Smooth muscle cell of the umbilical artery (primary cell): Measurements from ENCODE around the gene OR4C5. TPM values are rescaled to one million over a fixed set of nuclear protein-coding genes. Genes with fewer than 3 reads are reported as not detected.

Experiments
- total RNA-seq: library from RNA; depleted of rRNA; stranded (reverse); fragments of >200 nt; gene quantifications from 2 replicates; pipeline ENCODE4 v1.2.3, GENCODE V29; 2014

OR4C5 gene
- total RNA-seq: not detected in 2 replicates

DNA sequence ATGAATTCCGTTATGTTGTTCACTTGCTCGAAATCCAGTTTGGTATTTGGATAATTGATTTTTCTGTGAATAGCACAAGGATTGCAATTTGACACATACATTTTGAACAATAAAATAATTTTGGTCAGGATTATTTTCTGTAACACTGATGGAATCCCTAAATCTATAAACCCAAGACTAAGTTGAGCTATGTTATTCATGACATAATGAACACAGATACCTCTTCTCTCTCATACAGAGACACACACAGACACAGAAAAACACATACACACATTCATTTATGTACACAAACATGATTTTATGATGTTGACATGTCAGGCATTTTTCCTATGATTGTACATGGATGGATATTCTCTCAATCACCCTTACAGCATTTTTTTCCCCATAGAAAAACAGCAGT is at the start of gene OR4C5:
OR4C5 (minus strand) TSS at position 101 of the 400 bp plus-strand sequence; CDS start at position 101, 0 bp downstream.

DNA sequence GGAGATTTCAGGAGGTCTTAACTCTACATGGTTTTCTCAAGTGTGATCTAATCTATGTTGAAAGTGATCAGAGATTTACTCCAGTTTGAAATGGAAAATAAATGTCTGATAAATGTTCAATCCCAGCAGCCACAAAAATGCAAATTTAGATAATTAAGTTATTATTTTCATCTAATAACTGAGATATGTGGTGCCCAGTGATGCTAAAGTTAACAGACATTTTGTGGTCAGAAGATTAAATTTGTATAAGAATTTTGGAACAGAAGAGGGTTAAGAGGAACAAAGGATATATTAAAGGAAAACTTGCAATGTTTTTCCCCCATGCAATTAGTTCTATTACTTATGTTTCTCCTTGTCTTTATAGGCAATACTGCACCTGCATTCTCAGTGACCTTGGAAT is 41.6 kb downstream of the OR4C5 start, which contains the start of gene OR4C3:
OR4C3 (plus strand) TSS at position 301 of the 400 bp plus-strand sequence. CDS start 102 bp downstream, outside the sequence.

Other genes starting within 250 kb of the OR4C5 start
- not detected in 2 replicates for gene OR4B1, start 149.7 kb downstream of the OR4C5 start, total RNA-seq
- gene OR4X2, start 121.4 kb downstream of the OR4C5 start, total RNA-seq: not detected in 2 replicates
- gene OR4X1, start 102.6 kb downstream of the OR4C5 start, total RNA-seq: not detected in 2 replicates
- gene OR4S1, start 60.2 kb downstream of the OR4C5 start, total RNA-seq: not detected in 2 replicates
- not detected in 2 replicates for gene OR4C3, start 41.5 kb downstream of the OR4C5 start, total RNA-seq
- not detected in 2 replicates for gene OR4A47, start 122.3 kb upstream of the OR4C5 start, total RNA-seq